Right atrium auricular region (tissue), 2 donors: Measurements from ENCODE around the gene SPATA2. TPM values are rescaled to one million over a fixed set of nuclear protein-coding genes. Genes with fewer than 3 reads are reported as not detected.

Experiments used
- DNase-seq: peaks from one replicate; pipeline ENCODE4 v3.0.0-alpha.2; 2019; ENCODE audit warnings: low spot score
- H3K27ac ChIP-seq, 2 donors: fragments of 200-600 bp; sonication (generic); 1 replicate in 1 of 2; 2 replicates in 1 of 2; pipeline ENCODE4 v1.5.1; 2016 to 2019
- H3K27me3 ChIP-seq, 2 donors: fragments of 200-600 bp; sonication (generic); one replicate each; pipeline versions ENCODE4 v1.5.1 to v1.6.0; 2017 to 2019
- H3K36me3 ChIP-seq: fragments of 200-600 bp; sonication (generic); one replicate; pipeline ENCODE4 v1.5.1; 2016
- H3K4me1 ChIP-seq, 2 donors: fragments of 200-600 bp; sonication (generic); one replicate each; pipeline versions ENCODE4 v1.5.1 to v1.6.0; 2017 to 2019
- H3K4me3 ChIP-seq, 2 donors: fragments of 200-600 bp; sonication (generic); 1 replicate in 1 of 2; 2 replicates in 1 of 2; pipeline ENCODE4 v1.5.1; 2017 to 2019; ENCODE audit warnings: mild to moderate bottlenecking in 1 of 2, moderate library complexity in 1 of 2
- H3K9me3 ChIP-seq, 2 donors: fragments of 200-600 bp; sonication (generic); one replicate each; pipeline ENCODE4 v1.5.1; 2019
- total RNA-seq, 2 donors: library from RNA; depleted of rRNA; stranded (reverse); fragments of >200 nt; gene quantifications; one replicate each; pipeline ENCODE4 v1.1.0, GENCODE V29; 2016
- TF ChIP-seq, protein P1 (sequence below), 2 donors: fragments of 200-600 bp; sonication (generic); IDR thresholded peaks; one replicate each; pipeline ENCODE4 v1.5.1; 2019; ENCODE audit warnings: antibody characterized with exemption in 2 of 2

The SPATA2 gene
- total RNA-seq, 2 donors from 2014 or later, result 5.0 to 6.1 TPM

DNA sequence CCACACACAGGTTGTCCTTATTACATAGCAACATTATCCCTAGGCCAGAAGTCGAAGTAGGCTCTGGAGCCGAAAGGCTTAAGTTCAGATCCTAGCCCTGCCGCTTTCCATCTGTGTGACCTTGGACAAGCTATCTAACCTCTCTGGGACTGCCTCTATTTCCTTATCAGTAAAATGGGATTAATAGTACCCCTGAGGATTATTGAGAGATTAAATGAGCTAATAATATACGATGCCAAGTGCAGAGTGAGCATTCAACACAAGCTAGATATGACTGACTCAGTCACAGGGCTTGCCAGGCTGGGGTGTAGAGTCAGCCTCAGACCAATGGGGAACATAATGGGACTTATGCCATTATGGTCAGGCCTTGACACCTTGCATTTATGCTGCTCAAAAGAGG, 8.9 kb upstream of the SPATA2 start:
- no peak overlapping the region for H3K4me3 ChIP-seq
- H3K36me3 ChIP-seq, result no peaks in the 10 kb centered on the region
- no peaks in the 10 kb centered on the region for H3K4me1 ChIP-seq
- TF ChIP-seq, protein P1, sequence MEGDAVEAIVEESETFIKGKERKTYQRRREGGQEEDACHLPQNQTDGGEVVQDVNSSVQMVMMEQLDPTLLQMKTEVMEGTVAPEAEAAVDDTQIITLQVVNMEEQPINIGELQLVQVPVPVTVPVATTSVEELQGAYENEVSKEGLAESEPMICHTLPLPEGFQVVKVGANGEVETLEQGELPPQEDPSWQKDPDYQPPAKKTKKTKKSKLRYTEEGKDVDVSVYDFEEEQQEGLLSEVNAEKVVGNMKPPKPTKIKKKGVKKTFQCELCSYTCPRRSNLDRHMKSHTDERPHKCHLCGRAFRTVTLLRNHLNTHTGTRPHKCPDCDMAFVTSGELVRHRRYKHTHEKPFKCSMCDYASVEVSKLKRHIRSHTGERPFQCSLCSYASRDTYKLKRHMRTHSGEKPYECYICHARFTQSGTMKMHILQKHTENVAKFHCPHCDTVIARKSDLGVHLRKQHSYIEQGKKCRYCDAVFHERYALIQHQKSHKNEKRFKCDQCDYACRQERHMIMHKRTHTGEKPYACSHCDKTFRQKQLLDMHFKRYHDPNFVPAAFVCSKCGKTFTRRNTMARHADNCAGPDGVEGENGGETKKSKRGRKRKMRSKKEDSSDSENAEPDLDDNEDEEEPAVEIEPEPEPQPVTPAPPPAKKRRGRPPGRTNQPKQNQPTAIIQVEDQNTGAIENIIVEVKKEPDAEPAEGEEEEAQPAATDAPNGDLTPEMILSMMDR (IDR thresholded peaks at IDR 0.05), result no peak
- no peak for DNase-seq
- no peaks in the 10 kb centered on the region for H3K27me3 ChIP-seq
- no peak overlapping the region for H3K27ac ChIP-seq
- no peaks in the 10 kb centered on the region for H3K9me3 ChIP-seq

DNA sequence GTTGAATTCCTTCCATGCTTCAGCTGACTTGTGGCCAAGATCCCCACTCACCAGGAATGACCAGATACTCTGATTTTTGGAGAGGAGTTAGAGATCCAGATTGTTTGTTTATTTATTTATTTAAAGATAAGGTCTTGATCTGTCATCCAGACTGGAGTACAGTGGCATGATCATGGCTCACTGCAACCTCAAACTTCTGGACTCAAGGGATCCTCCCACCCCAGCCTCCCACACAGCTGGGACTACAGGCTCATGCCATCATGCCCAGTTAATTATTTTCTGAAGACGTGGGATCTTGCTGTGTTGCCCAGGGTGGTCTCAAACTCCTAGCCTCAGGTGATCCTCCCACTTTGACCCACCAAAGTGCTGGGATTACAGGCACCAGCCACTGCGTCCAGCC, 4.1 kb upstream of the SPATA2 start:
- Histone ChIP-seq H3K36me3 (no peaks in the 10 kb centered on the region), H3K27me3 (no peaks in the 10 kb centered on the region), H3K4me1 (peaks cover 0 to 15% of the 10 kb centered on the region in 2 donors), H3K9me3 (no peaks in the 10 kb centered on the region), H3K4me3 (no peak overlapping the region), H3K27ac (no peak overlapping the region)
- DNase-seq, result no peak
- TF ChIP-seq, protein P1 (IDR thresholded peaks at IDR 0.05), result no peak

DNA sequence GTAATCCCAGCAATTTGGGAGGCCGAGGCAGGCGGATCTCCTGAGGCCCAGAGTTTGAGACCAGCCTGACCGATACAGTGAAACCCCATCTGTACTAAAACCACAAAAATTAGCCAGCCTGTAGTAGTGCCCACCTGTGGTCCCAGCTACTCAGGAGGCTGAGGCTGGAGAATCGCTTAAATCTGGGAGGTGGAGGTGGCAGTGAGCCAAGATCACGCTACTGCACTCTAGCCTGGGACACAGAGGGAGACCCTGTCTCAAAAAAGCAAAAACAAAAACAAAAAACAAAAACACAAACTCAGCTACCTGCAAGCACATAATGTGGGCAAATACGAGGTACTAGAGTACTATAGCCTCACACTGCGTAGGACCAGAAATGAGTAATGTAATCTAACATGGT, 3.7 kb upstream of the SPATA2 start:
- TF ChIP-seq, protein P1 (IDR thresholded peaks at IDR 0.05), result no peak
- Histone ChIP-seq H3K36me3 (no peaks in the 10 kb centered on the region), H3K9me3 (no peaks in the 10 kb centered on the region), H3K4me3 (no peak overlapping the region), H3K27me3 (no peaks in the 10 kb centered on the region), H3K27ac (no peak overlapping the region), H3K4me1 (peaks cover 0 to 20% of the 10 kb centered on the region in 2 donors)
- no peak for DNase-seq

DNA sequence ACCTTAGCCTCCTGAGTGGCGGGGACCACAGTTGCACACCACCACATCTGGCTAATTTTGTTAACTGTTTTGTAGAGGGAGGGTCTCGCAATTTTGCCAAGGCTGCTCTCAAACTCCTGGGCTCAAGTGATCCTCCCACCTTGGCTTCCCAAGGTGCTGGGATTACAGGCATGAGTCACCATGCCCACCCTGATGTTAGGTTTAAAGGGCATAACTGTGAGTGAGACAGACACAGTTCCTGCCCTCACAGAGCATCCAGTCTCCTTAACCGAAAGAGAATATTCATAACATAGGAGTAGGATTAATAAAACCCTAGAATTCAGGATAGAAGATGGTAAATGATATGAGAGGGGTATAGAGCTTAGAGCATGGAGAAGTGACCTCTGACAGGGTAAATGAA, 3.1 kb upstream of the SPATA2 start:
- TF ChIP-seq, protein P1 (IDR thresholded peaks at IDR 0.05), result no peak
- no peak overlapping the region for H3K27ac ChIP-seq
- H3K9me3 ChIP-seq, result no peaks in the 10 kb centered on the region
- H3K27me3 ChIP-seq, result no peaks in the 10 kb centered on the region
- H3K36me3 ChIP-seq, result no peaks in the 10 kb centered on the region
- H3K4me1 ChIP-seq, result peaks cover 0 to 25% of the 10 kb centered on the region in 2 donors
- DNase-seq, result no peak
- H3K4me3 ChIP-seq, result no peak overlapping the region

DNA sequence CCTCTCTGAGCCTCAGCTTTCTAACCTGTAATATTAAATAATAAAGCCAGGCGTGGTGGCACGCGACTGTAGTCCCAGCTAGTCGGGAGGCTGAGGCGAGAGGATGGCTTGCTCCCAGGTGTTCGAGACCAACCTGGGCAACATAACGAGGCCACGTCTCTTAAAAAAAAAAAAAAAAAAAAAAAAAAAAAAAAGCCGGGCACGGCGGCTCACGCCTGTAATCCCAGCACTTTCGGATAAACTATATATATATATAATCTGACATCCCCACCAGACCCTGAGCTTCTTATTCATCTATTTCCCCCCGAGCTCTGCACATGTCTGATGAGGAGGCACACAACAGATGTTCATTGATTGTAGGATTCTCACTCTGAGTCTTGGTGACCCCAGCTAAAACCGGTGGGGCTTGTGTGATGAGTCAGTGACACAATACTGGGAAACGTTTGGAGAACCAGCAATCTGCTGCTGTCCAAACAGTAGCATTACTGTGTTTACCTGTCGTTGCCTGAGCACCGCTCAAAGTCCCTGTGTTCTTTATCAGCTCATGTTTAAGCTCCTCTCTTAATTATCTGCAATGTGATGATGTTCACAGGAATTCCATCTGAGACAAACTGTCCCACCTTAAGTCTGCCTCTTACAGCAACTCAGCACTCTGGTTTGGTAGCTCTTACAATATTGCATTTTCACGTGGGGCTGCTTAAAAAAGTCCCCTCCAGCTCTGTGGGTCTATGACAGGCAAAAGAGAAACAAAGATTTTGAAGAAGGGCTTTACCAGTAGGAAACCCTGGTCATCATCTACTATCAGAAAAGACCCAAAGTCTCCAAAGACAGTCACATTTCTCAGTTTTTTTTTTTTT, 1.0 kb upstream of the SPATA2 start:
- Histone ChIP-seq H3K9me3 (no peaks in the 10 kb centered on the region), H3K4me3 (peak overlapping the region; percentile 96 to 100), H3K36me3 (no peaks in the 10 kb centered on the region), H3K27ac (peak overlapping the region; percentile 98), H3K27me3 (no peaks in the 10 kb centered on the region), H3K4me1 (peaks cover 0 to 43% of the 10 kb centered on the region in 2 donors)
- no peak for DNase-seq
- TF ChIP-seq, protein P1 (IDR thresholded peaks at IDR 0.05), result no peak

DNA sequence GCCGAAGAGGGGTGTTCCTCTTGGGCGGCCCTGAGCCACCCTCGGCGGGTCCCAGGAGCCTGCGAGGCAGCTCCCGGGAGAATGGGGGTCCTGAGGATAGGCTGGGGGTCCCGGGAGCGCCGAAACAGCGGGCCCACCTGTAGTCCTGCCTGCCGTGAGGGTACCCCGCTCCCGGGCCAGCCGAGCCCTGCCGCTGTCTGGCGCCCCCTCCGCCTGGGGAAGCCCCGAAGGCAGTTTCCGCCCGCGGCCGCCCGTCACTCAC, 280 bp downstream of the SPATA2 start:
- no peak for DNase-seq
- H3K9me3 ChIP-seq, result no peaks in the 10 kb centered on the region
- no peaks in the 10 kb centered on the region for H3K27me3 ChIP-seq
- H3K4me3 ChIP-seq, result peak overlapping the region; percentile 96 to 100
- H3K27ac ChIP-seq, result peak overlapping the region; percentile 98
- H3K36me3 ChIP-seq, result no peaks in the 10 kb centered on the region
- peaks cover 0 to 56% of the 10 kb centered on the region in 2 donors for H3K4me1 ChIP-seq
- TF ChIP-seq, protein P1 (IDR thresholded peaks at IDR 0.05), result no peak
